OCI-LY3 (cell line): ENCODE results near the gene PRDX6.
"Not testable (repeated sequence)": the region's sequence is repeated elsewhere in the genome, so short reads cannot be mapped to it uniquely, and the experiment has no call there.

Experiments used
- H2AFZ ChIP-seq: fragments of 200-600, 300-600 bp; shearing (Covaris generic); 2 replicates; pipeline ENCODE4 v1.6.0; 2014; ENCODE audit warnings: antibody characterized with exemption, low read depth, low read length
- H3K27ac ChIP-seq: fragments of 200-600, 300-600 bp; sonication (generic); 2 replicates; pipeline ENCODE4 v1.5.1; 2014; ENCODE audit warnings: mild to moderate bottlenecking, low read length, moderate library complexity, mixed read lengths
- H3K27me3 ChIP-seq: fragments of 200-600, 300-600 bp; sonication (generic); 2 replicates; pipeline ENCODE4 v1.6.1; 2014; ENCODE audit warnings: low read depth, low read length, mixed read lengths
- H3K36me3 ChIP-seq: fragments of 200-600, 300-600 bp; sonication (generic); replicated peaks from 2 replicates; pipeline ENCODE3; 2014; ENCODE audit warnings: low read depth, low read length, mixed read lengths
- H3K4me1 ChIP-seq: fragments of 300-600, 200-600 bp; sonication (generic); 2 replicates; pipeline ENCODE4 v1.6.1; 2014; ENCODE audit warnings: low read length, mixed read lengths
- H3K4me2 ChIP-seq: fragments of 200-600, 300-600 bp; sonication (generic); 2 replicates; pipeline ENCODE4 v1.6.1; 2014; ENCODE audit warnings: low read length, mixed read lengths
- H3K4me3 ChIP-seq: fragments of 300-600, 200-600 bp; sonication (generic); 2 replicates; pipeline ENCODE4 v1.5.1; 2014; ENCODE audit warnings: antibody characterized with exemption, mild to moderate bottlenecking, low read length, moderate library complexity
- H3K79me2 ChIP-seq: fragments of 300-600, 200-600 bp; shearing (Covaris generic); 2 replicates; pipeline ENCODE4 v1.6.1; 2014; ENCODE audit warnings: mild to moderate bottlenecking, low read length, mixed read lengths
- H3K9ac ChIP-seq: fragments of 300-600, 200-600 bp; shearing (Covaris generic); 2 replicates; pipeline ENCODE4 v1.6.0; 2014; ENCODE audit warnings: mild to moderate bottlenecking, low read length, moderate library complexity
- H3K9me3 ChIP-seq: fragments of 200-600, 300-600 bp; shearing (Covaris generic); 2 replicates; pipeline ENCODE4 v1.6.1; 2014; ENCODE audit warnings: low read length, mixed read lengths; ENCODE audit not compliant: insufficient read depth
- H4K20me1 ChIP-seq: fragments of 200-600, 300-600 bp; sonication (generic); 2 replicates; pipeline ENCODE4 v1.6.1; 2016; ENCODE audit warnings: low read length, mixed read lengths; ENCODE audit not compliant: insufficient read depth
- CTCF ChIP-seq: fragments of 200-600, 300-600 bp; sonication (generic); IDR thresholded peaks from 2 replicates; pipeline ENCODE4 v1.5.1; 2014; ENCODE audit warnings: antibody characterized with exemption, low read length, low read depth
- EZH2phosphoT487 ChIP-seq: fragments of 200-600 bp; shearing (Covaris generic); IDR thresholded peaks from 2 replicates; pipeline ENCODE4 v1.6.1; 2018; ENCODE audit warnings: antibody characterized with exemption, mixed run types, low read depth

The PRDX6 gene

GRCh38 chr1:173507205-173507846 is 30.2 kb downstream of the PRDX6 start:
- Histone ChIP-seq H3K27me3 (no peaks in the 10 kb centered on the region), H3K27ac (no peak overlapping the region), H3K4me1 (peaks cover 5% of the 10 kb centered on the region), H2AFZ (no peak overlapping the region), H3K79me2 (no peaks in the 10 kb centered on the region), H3K4me3 (no peak overlapping the region), H3K4me2 (no peak overlapping the region), H4K20me1 (no peaks in the 10 kb centered on the region), H3K36me3 (no peaks in the 10 kb centered on the region), H3K9me3 (no peaks in the 10 kb centered on the region), H3K9ac (no peak overlapping the region)
- TF ChIP-seq EZH2phosphoT487 (no peak), CTCF (no peak)

- Histone ChIP-seq H3K79me2 (no peaks in the 10 kb centered on the region), H2AFZ (no peak overlapping the region), H3K4me3 (no peak overlapping the region), H3K27me3 (no peaks in the 10 kb centered on the region), H3K9me3 (no peaks in the 10 kb centered on the region), H3K36me3 (no peaks in the 10 kb centered on the region), H3K4me2 (no peak overlapping the region), H3K9ac (no peak overlapping the region), H4K20me1 (no peaks in the 10 kb centered on the region), H3K4me1 (peaks cover 5% of the 10 kb centered on the region), H3K27ac (no peak overlapping the region)
- no peak for TF ChIP-seq EZH2phosphoT487
- TF ChIP-seq CTCF, result no peak
Measured at GRCh38 chr1:173507847-173508209, 30.7 kb downstream of the PRDX6 start.

GRCh38 chr1:173508541-173508940 is 31.4 kb downstream of the PRDX6 start:
- no peaks in the 10 kb centered on the region for H3K79me2 ChIP-seq
- no peaks in the 10 kb centered on the region for H3K36me3 ChIP-seq
- no peak for TF ChIP-seq EZH2phosphoT487
- TF ChIP-seq CTCF, result no peak
- H3K9ac ChIP-seq, result no peak overlapping the region
- H4K20me1 ChIP-seq, result no peaks in the 10 kb centered on the region
- H3K4me3 ChIP-seq, result no peak overlapping the region
- no peaks in the 10 kb centered on the region for H3K27me3 ChIP-seq
- no peaks in the 10 kb centered on the region for H3K9me3 ChIP-seq
- H2AFZ ChIP-seq, result no peak overlapping the region
- H3K27ac ChIP-seq, result no peak overlapping the region
- H3K4me1 ChIP-seq, result no peaks in the 10 kb centered on the region
- no peak overlapping the region for H3K4me2 ChIP-seq

- H3K4me2 ChIP-seq, result no peak overlapping the region
- no peak for TF ChIP-seq CTCF
- no peak for TF ChIP-seq EZH2phosphoT487
- H3K36me3 ChIP-seq, result no peaks in the 10 kb centered on the region
- H3K4me1 ChIP-seq, result no peaks in the 10 kb centered on the region
- H3K27me3 ChIP-seq, result no peaks in the 10 kb centered on the region
- no peak overlapping the region for H3K4me3 ChIP-seq
- no peaks in the 10 kb centered on the region for H3K9me3 ChIP-seq
- H4K20me1 ChIP-seq, result no peaks in the 10 kb centered on the region
- no peak overlapping the region for H2AFZ ChIP-seq
- no peak overlapping the region for H3K9ac ChIP-seq
- H3K27ac ChIP-seq, result no peak overlapping the region
- H3K79me2 ChIP-seq, result no peaks in the 10 kb centered on the region
Measured at GRCh38 chr1:173509797-173510196, 32.7 kb downstream of the PRDX6 start.

GRCh38 chr1:173514503-173514902 is 37.4 kb downstream of the PRDX6 start:
- not testable (repeated sequence) for H3K4me3 ChIP-seq, H3K27ac ChIP-seq, H3K9me3 ChIP-seq, H3K36me3 ChIP-seq, H3K4me1 ChIP-seq, H2AFZ ChIP-seq, H3K27me3 ChIP-seq, H4K20me1 ChIP-seq, H3K79me2 ChIP-seq, H3K4me2 ChIP-seq, H3K9ac ChIP-seq
